Activated CD4-positive, alpha-beta T cell treated with anti-CD3 and anti-CD28 coated beads, Interleukin-2, amount 10 ng/mL, durations not matched to agents 24 days and 14 days (primary cell): Measurements from ENCODE around the gene CHN1. TPM values are rescaled to one million over a fixed set of nuclear protein-coding genes. Genes with fewer than 3 reads are reported as not detected.

Experiments used
- DNase-seq: peaks from one replicate; pipeline ENCODE4 v3.0.0; 2022
- H3K27ac Mint-ChIP-seq: one replicate; pipeline ENCODE4 v1.8.0; 2022; ENCODE audit warnings: mild to moderate bottlenecking, mixed read lengths
- H3K27me3 Mint-ChIP-seq: one replicate; pipeline ENCODE4 v1.8.0; 2022; ENCODE audit warnings: mixed read lengths
- H3K36me3 Mint-ChIP-seq: one replicate; pipeline ENCODE4 v1.8.0; 2022; ENCODE audit warnings: low read depth, mild to moderate bottlenecking, mixed read lengths
- H3K4me1 Mint-ChIP-seq: one replicate; pipeline ENCODE4 v1.8.0; 2021; ENCODE audit warnings: mixed read lengths
- H3K4me3 Mint-ChIP-seq: one replicate; pipeline ENCODE4 v1.8.0; 2022; ENCODE audit warnings: mild to moderate bottlenecking, moderate library complexity, mixed read lengths
- H3K9me3 Mint-ChIP-seq: one replicate; pipeline ENCODE4 v1.8.0; 2021; ENCODE audit warnings: mixed read lengths
- intact Hi-C: fragments of 100-400 bp; cut with micrococcal nuclease; formaldehyde crosslinking; loops from one replicate; pipeline ENCODE4 v1.15.1; 2023
- total RNA-seq: library from RNA; stranded (reverse); gene quantifications from 2 replicates; pipeline ENCODE4 v1.2.3, GENCODE V29; 2022

Gene CHN1
- total RNA-seq, 1 donor from 2014 or later: 3.1 TPM

DNA sequence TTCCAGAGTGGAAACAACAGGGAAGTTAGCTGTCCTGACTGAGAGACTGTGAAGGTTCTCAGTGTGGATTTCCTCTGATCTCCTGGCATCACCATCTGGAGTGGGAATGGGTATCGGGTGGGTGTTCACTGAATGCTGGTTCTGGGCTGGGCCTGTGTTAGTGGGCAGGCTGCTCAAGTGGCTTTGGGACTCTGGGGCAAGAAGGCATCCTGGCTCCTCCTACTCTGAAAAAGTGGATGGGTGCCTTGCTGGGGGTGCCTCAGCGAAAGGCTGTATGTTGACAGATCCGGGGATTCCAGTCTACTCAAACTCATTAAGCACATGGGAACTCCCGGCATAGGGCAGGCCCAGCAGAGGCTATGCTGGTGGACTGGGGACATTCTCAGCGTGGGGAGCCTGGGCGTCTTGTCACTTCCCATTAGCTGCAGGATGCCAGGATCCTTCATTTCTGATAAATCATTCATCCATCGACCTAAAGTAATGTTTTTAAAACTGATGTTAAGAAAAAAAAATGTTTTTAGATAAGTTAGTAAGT lies 213.4 kb downstream of the CHN1 start:
- Mint-ChIP-seq H3K4me1 (peaks cover 38% of the 10 kb centered on the region), H3K27me3 (no peaks in the 10 kb centered on the region)
- intact Hi-C loops: loop anchor here (10.0 kb wide), 1 partner anchor 363 kb away; no protein-coding TSS in a partner anchor

GRCh38 chr2:174791020-174791419 lies 214.2 kb downstream of the CHN1 start:
- Mint-ChIP-seq H3K9me3 (no peaks in the 10 kb centered on the region), H3K27me3 (no peaks in the 10 kb centered on the region), H3K4me3 (no peak overlapping the region), H3K36me3 (no peaks in the 10 kb centered on the region), H3K27ac (no peak overlapping the region), H3K4me1 (peaks cover 33% of the 10 kb centered on the region)
- DNase-seq: no peak
- intact Hi-C loops: loop anchor here (10.0 kb wide), 1 partner anchor 364 kb away; no protein-coding TSS in a partner anchor

More for the DNA sequence above, 213.4 kb downstream of the CHN1 start:
- Mint-ChIP-seq H3K27ac (no peak overlapping the region), H3K9me3 (no peaks in the 10 kb centered on the region), H3K36me3 (no peaks in the 10 kb centered on the region), H3K4me3 (no peak overlapping the region)
- no peak for DNase-seq

GRCh38 chr2:174789001-174789400 lies 216.2 kb downstream of the CHN1 start:
- intact Hi-C loops: no loop called here
- no peaks in the 10 kb centered on the region for H3K9me3 Mint-ChIP-seq
- no peak overlapping the region for H3K4me3 Mint-ChIP-seq
- no peak for DNase-seq
- H3K36me3 Mint-ChIP-seq: no peaks in the 10 kb centered on the region
- H3K4me1 Mint-ChIP-seq: peaks cover 19% of the 10 kb centered on the region
- H3K27me3 Mint-ChIP-seq: no peaks in the 10 kb centered on the region
- no peak overlapping the region for H3K27ac Mint-ChIP-seq

DNA sequence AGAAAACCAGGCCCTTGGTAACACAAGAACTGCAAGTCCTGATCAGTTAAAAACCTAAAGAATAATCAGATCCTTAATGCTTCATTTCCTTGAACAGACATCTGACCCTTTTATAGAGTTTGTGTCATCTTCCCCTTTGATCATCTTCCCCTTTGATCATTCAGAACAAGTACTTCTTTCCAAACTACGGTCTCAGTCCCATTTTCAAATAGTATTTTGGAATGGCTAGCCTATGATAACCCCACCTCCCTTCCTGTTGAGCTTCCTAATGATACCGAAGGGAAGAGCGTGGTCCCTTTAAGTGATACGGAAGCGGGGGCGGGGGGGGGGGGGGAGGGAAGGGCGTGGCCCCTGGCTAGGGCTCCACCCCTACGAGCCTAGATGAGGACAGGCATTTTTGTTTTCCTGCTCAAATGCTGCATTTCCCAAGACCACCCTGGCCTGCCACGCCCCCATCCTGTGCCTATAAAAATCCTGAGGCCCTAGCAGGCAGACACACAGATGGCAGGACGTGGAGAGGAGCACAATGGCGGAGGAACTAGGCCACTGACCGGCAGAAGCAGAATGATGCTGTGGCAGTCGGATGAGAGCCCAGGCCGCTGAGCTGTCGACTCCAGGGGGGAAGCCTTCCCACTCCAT lies 216.8 kb downstream of the CHN1 start:
- H3K4me3 Mint-ChIP-seq: peak overlapping the region; percentile 55
- H3K36me3 Mint-ChIP-seq: no peaks in the 10 kb centered on the region
- no peaks in the 10 kb centered on the region for H3K9me3 Mint-ChIP-seq
- peak overlapping the region; percentile 89 for H3K27ac Mint-ChIP-seq
- peaks cover 19% of the 10 kb centered on the region for H3K4me1 Mint-ChIP-seq
- intact Hi-C loops: loop anchor here (1.0 kb wide), 1 partner anchor 10 kb away; no protein-coding TSS in a partner anchor
- no peaks in the 10 kb centered on the region for H3K27me3 Mint-ChIP-seq
- DNase-seq: peak; percentile 70

- DNase-seq: peak; percentile 72
- Mint-ChIP-seq H3K9me3 (no peaks in the 10 kb centered on the region), H3K27me3 (no peaks in the 10 kb centered on the region), H3K4me3 (no peak overlapping the region), H3K36me3 (no peaks in the 10 kb centered on the region), H3K27ac (peak overlapping the region; percentile 89), H3K4me1 (peaks cover 19% of the 10 kb centered on the region)
- intact Hi-C loops: loop anchor here (1.0 kb wide), 1 partner anchor 9 kb away; no protein-coding TSS in a partner anchor
These were observed 217.5 kb downstream of the CHN1 start for GRCh38 chr2:174787487-174788205.

GRCh38 chr2:174786066-174786725 lies 219.0 kb downstream of the CHN1 start:
- no peak overlapping the region for H3K27ac Mint-ChIP-seq
- DNase-seq: no peak
- peaks cover 15% of the 10 kb centered on the region for H3K4me1 Mint-ChIP-seq
- intact Hi-C loops: no loop called here
- H3K4me3 Mint-ChIP-seq: no peak overlapping the region
- no peaks in the 10 kb centered on the region for H3K9me3 Mint-ChIP-seq
- H3K27me3 Mint-ChIP-seq: no peaks in the 10 kb centered on the region
- no peaks in the 10 kb centered on the region for H3K36me3 Mint-ChIP-seq

- Mint-ChIP-seq H3K36me3 (no peaks in the 10 kb centered on the region), H3K4me1 (peaks cover 19% of the 10 kb centered on the region), H3K9me3 (no peaks in the 10 kb centered on the region), H3K27me3 (no peaks in the 10 kb centered on the region), H3K4me3 (no peak overlapping the region), H3K27ac (no peak overlapping the region)
- intact Hi-C loops: no loop called here
- no peak for DNase-seq
These were observed 219.7 kb downstream of the CHN1 start for GRCh38 chr2:174785481-174785880.

- no peaks in the 10 kb centered on the region for H3K36me3 Mint-ChIP-seq
- DNase-seq: no peak
- H3K4me1 Mint-ChIP-seq: peaks cover 24% of the 10 kb centered on the region
- H3K4me3 Mint-ChIP-seq: no peak overlapping the region
- no peaks in the 10 kb centered on the region for H3K9me3 Mint-ChIP-seq
- H3K27me3 Mint-ChIP-seq: no peaks in the 10 kb centered on the region
- H3K27ac Mint-ChIP-seq: no peak overlapping the region
- intact Hi-C loops: no loop called here
These were observed 220.3 kb downstream of the CHN1 start for GRCh38 chr2:174784909-174785308.

DNA sequence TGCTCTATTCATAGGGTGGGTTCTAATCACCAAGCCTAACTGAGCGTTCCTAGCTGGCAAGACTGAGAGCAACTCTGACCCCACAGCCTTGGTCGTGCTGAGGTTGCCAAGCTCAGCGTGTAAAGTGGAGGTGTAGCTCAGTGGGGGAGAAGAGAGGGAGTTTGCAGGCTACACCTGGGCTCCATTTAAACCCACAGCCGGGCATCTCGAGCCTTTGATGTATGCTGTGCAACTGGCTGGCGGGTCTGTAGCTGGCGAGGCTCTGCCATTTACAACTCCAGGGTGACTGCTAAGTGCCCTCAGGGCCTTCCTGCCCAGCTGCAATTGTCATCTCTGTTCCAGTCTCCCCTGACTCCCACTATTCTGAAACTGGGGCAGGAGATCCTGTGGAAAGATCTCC lies 220.9 kb downstream of the CHN1 start:
- intact Hi-C loops: no loop called here
- Mint-ChIP-seq H3K9me3 (no peaks in the 10 kb centered on the region), H3K4me1 (peaks cover 23% of the 10 kb centered on the region), H3K27ac (no peak overlapping the region), H3K36me3 (no peaks in the 10 kb centered on the region), H3K4me3 (no peak overlapping the region), H3K27me3 (no peaks in the 10 kb centered on the region)
- DNase-seq: no peak

DNA sequence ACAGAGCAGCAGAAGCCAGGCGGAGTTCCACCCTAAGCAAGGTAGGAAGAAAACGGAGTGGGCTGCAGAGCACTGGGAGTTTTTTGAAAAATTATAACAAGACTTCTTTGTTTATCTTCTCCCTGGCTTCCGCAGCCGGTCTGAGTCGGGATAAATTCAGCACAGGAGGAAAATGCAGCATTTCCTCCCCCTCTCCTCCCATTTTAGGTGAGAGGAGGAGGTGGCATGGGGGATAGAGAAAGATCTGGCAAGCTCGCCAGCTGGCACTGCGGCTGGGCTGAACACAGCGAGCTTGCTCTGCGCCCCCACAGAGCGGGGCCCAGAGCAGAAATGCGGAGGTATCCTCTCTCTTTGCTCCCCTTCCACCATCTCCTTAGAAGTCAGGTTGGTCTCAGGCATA lies 223.2 kb downstream of the CHN1 start:
- Mint-ChIP-seq H3K4me3 (no peak overlapping the region), H3K36me3 (no peaks in the 10 kb centered on the region), H3K27me3 (no peaks in the 10 kb centered on the region), H3K4me1 (peaks cover 33% of the 10 kb centered on the region), H3K27ac (no peak overlapping the region), H3K9me3 (no peaks in the 10 kb centered on the region)
- DNase-seq: no peak
- intact Hi-C loops: no loop called here

- peaks cover 40% of the 10 kb centered on the region for H3K4me1 Mint-ChIP-seq
- H3K4me3 Mint-ChIP-seq: no peak overlapping the region
- no peak overlapping the region for H3K27ac Mint-ChIP-seq
- no peaks in the 10 kb centered on the region for H3K36me3 Mint-ChIP-seq
- no peak for DNase-seq
- H3K27me3 Mint-ChIP-seq: no peaks in the 10 kb centered on the region
- no peaks in the 10 kb centered on the region for H3K9me3 Mint-ChIP-seq
- intact Hi-C loops: no loop called here
These were observed 223.9 kb downstream of the CHN1 start for GRCh38 chr2:174781298-174781697.

DNA sequence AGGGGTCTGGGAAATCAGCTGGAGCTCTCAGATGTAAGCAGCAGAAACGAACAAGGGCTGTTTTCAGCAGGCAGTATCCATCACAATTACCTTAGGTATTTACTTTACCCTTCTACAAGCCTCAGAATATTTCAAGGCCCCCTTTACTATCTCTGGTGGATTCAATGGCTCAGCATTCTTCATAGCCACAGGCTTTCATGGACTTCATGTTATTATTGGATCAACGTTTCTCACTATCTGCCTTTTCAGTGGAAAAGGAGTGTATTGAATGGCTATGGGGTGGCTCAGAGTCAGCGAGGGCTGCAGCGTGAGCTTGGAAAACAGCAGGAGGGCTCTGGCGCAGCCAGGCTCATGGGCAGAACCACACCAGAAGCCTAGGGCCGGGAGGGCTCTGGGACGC lies 224.3 kb downstream of the CHN1 start:
- intact Hi-C loops: no loop called here
- DNase-seq: no peak
- peaks cover 44% of the 10 kb centered on the region for H3K4me1 Mint-ChIP-seq
- H3K27ac Mint-ChIP-seq: no peak overlapping the region
- H3K4me3 Mint-ChIP-seq: no peak overlapping the region
- no peaks in the 10 kb centered on the region for H3K27me3 Mint-ChIP-seq
- H3K9me3 Mint-ChIP-seq: no peaks in the 10 kb centered on the region
- H3K36me3 Mint-ChIP-seq: no peaks in the 10 kb centered on the region

GRCh38 chr2:174780191-174780840 lies 224.9 kb downstream of the CHN1 start:
- Mint-ChIP-seq H3K4me3 (no peak overlapping the region), H3K27me3 (no peaks in the 10 kb centered on the region), H3K36me3 (no peaks in the 10 kb centered on the region), H3K4me1 (peaks cover 47% of the 10 kb centered on the region), H3K9me3 (no peaks in the 10 kb centered on the region), H3K27ac (peak overlapping the region; percentile 58)
- DNase-seq: no peak
- intact Hi-C loops: no loop called here
